Activated B cell treated with CpG ODN at 0.5 μM for 24 hours (primary cell): ENCODE measurements around the gene HHEX. TPM values are rescaled to one million over a fixed set of nuclear protein-coding genes. Genes with fewer than 3 reads are reported as not detected.
A peak's percentile ranks its signal among the peaks of the same experiment; 100 is the strongest.

Source experiments
- ATAC-seq: fragments of 200-7000 bp; cut with Tn5 transposase; one replicate; pipeline ENCODE4 v1.10.0; 2021; ENCODE audit warnings: low read depth, mild to moderate bottlenecking, moderate library complexity
- CTCF ChIA-PET: fragments of 350-600 bp; sonication (Branson Sonifier 250); formaldehyde crosslinking; loops from one replicate; lab custom pipeline; 2021; ENCODE audit warnings: antibody characterized with exemption; lab: Charles Lee
- POLR2A ChIA-PET: fragments of 350-600 bp; sonication (Branson Sonifier 250); formaldehyde crosslinking; loops from one replicate; lab custom pipeline; 2021; ENCODE audit warnings: antibody characterized with exemption; lab: Charles Lee
- DNase-seq: peaks from one replicate; pipeline ENCODE4 v3.0.0; 2022
- H3K27ac Mint-ChIP-seq: one replicate; pipeline ENCODE4 v1.8.0; 2020; ENCODE audit warnings: mixed read lengths
- H3K27me3 Mint-ChIP-seq: one replicate; pipeline ENCODE4 v1.8.0; 2021; ENCODE audit warnings: mixed read lengths
- H3K36me3 Mint-ChIP-seq: one replicate; pipeline ENCODE4 v1.8.0; 2021; ENCODE audit warnings: low read depth, mixed read lengths
- H3K4me1 Mint-ChIP-seq: one replicate; pipeline ENCODE4 v1.8.0; 2021; ENCODE audit warnings: mixed read lengths
- H3K4me3 Mint-ChIP-seq: one replicate; pipeline ENCODE4 v1.8.0; 2020; ENCODE audit warnings: mild to moderate bottlenecking, mixed read lengths
- H3K9me3 Mint-ChIP-seq: one replicate; pipeline ENCODE4 v1.8.0; 2020; ENCODE audit warnings: mixed read lengths
- CTCF ChIP-seq: fragments of 200-600 bp; IDR thresholded peaks from one replicate; pipeline ENCODE4 v1.8.0; 2022; ENCODE audit warnings: antibody characterized with exemption, mild to moderate bottlenecking
- intact Hi-C: fragments of 100-400 bp; cut with micrococcal nuclease; formaldehyde crosslinking; loops from one replicate; pipeline ENCODE4 v1.15.1; 2024
- total RNA-seq: library from RNA; stranded (reverse); gene quantifications from 2 replicates; pipeline ENCODE4 v1.2.3, GENCODE V29; 2022

The HHEX gene
- total RNA-seq, 1 donor from 2014 or later, result 55.1 TPM

GRCh38 chr10:92719991-92720830 lies 30.5 kb downstream of the HHEX start:
- Mint-ChIP-seq H3K9me3 (no peaks in the 10 kb centered on the region), H3K36me3 (no peaks in the 10 kb centered on the region), H3K4me3 (peak overlapping the region; percentile 35), H3K4me1 (peaks cover 47% of the 10 kb centered on the region), H3K27ac (no peak overlapping the region), H3K27me3 (no peaks in the 10 kb centered on the region)
- ChIA-PET CTCF (no interaction called here), POLR2A (interaction anchor here (0.7 to 2.5 kb wide), 7 partner anchors 9 to 51 kb away, joined by 3 to 18 read pairs (median 6); partner anchors contain the start of gene HHEX)
- intact Hi-C loops, result loop anchor here (2.0 kb wide), 1 partner anchor 15 kb away; no protein-coding TSS in a partner anchor
- DNase-seq (no peak), ATAC-seq (peak; percentile 45)
- no peak for TF ChIP-seq CTCF

- no peaks in the 10 kb centered on the region for H3K36me3 Mint-ChIP-seq
- ATAC-seq (peak; percentile 21), DNase-seq (no peak)
- no peak for TF ChIP-seq CTCF
- H3K4me1 Mint-ChIP-seq, result peaks cover 42% of the 10 kb centered on the region
- no peak overlapping the region for H3K4me3 Mint-ChIP-seq
- CTCF ChIA-PET, result no interaction called here
- no peaks in the 10 kb centered on the region for H3K9me3 Mint-ChIP-seq
- intact Hi-C loops, result loop anchor here (2.0 kb wide), 1 partner anchor 14 kb away; no protein-coding TSS in a partner anchor
- no peaks in the 10 kb centered on the region for H3K27me3 Mint-ChIP-seq
- no peak overlapping the region for H3K27ac Mint-ChIP-seq
- POLR2A ChIA-PET, result interaction anchor here (0.7 to 2.5 kb wide), 7 partner anchors 9 to 51 kb away, joined by 3 to 18 read pairs (median 6); partner anchors contain the start of gene HHEX
These were observed 31.0 kb downstream of the HHEX start for GRCh38 chr10:92720831-92721165.

GRCh38 chr10:92722349-92722748 lies 32.6 kb downstream of the HHEX start:
- POLR2A ChIA-PET, result interaction anchor here (0.7 to 2.5 kb wide), 4 partner anchors 13 to 38 kb away, joined by 3 to 18 read pairs (median 6); partner anchors contain the start of gene HHEX
- TF ChIP-seq CTCF, result no peak
- Mint-ChIP-seq H3K27ac (no peak overlapping the region), H3K4me1 (peaks cover 26% of the 10 kb centered on the region), H3K4me3 (no peak overlapping the region), H3K27me3 (no peaks in the 10 kb centered on the region), H3K9me3 (no peaks in the 10 kb centered on the region), H3K36me3 (no peaks in the 10 kb centered on the region)
- intact Hi-C loops, result no loop called here
- no peak for ATAC-seq
- DNase-seq, result no peak
- CTCF ChIA-PET, result no interaction called here

GRCh38 chr10:92727141-92727540 lies 37.4 kb downstream of the HHEX start:
- no peak for TF ChIP-seq CTCF
- ChIA-PET CTCF (no interaction called here), POLR2A (interaction anchor here (0.7 kb wide), 1 partner anchor 49 kb away, joined by 4 read pairs; no protein-coding TSS in a partner anchor)
- Mint-ChIP-seq H3K4me3 (no peak overlapping the region), H3K36me3 (no peaks in the 10 kb centered on the region), H3K4me1 (peaks cover 34% of the 10 kb centered on the region), H3K9me3 (peaks cover 3% of the 10 kb centered on the region), H3K27me3 (no peaks in the 10 kb centered on the region), H3K27ac (no peak overlapping the region)
- intact Hi-C loops, result no loop called here
- ATAC-seq, result no peak
- DNase-seq, result no peak

GRCh38 chr10:92727550-92727949 lies 37.8 kb downstream of the HHEX start:
- DNase-seq (no peak), ATAC-seq (no peak)
- intact Hi-C loops, result no loop called here
- H3K36me3 Mint-ChIP-seq, result no peaks in the 10 kb centered on the region
- H3K27me3 Mint-ChIP-seq, result no peaks in the 10 kb centered on the region
- POLR2A ChIA-PET, result no interaction called here
- CTCF ChIA-PET, result interaction anchor here (0.9 kb wide), 1 partner anchor 8 kb away, joined by 3 read pairs; no protein-coding TSS in a partner anchor
- peaks cover 3% of the 10 kb centered on the region for H3K9me3 Mint-ChIP-seq
- no peak for TF ChIP-seq CTCF
- H3K4me3 Mint-ChIP-seq, result no peak overlapping the region
- H3K27ac Mint-ChIP-seq, result no peak overlapping the region
- H3K4me1 Mint-ChIP-seq, result peaks cover 35% of the 10 kb centered on the region
